Activated T-cell treated with anti-CD3 and anti-CD28 coated beads for 4 hours (primary cell): ENCODE measurements around the gene STAT3.
"Not testable (repeated sequence)": the region's sequence is repeated elsewhere in the genome, so short reads cannot be mapped to it uniquely, and the experiment has no call there.

Source experiments
- DNase-seq: peaks from one replicate; pipeline ENCODE4 v3.0.0-alpha.2; 2020

Gene STAT3

GRCh38 chr17:42408061-42408460 is 19.8 kb upstream of the STAT3 start:
- no peak for DNase-seq

DNA sequence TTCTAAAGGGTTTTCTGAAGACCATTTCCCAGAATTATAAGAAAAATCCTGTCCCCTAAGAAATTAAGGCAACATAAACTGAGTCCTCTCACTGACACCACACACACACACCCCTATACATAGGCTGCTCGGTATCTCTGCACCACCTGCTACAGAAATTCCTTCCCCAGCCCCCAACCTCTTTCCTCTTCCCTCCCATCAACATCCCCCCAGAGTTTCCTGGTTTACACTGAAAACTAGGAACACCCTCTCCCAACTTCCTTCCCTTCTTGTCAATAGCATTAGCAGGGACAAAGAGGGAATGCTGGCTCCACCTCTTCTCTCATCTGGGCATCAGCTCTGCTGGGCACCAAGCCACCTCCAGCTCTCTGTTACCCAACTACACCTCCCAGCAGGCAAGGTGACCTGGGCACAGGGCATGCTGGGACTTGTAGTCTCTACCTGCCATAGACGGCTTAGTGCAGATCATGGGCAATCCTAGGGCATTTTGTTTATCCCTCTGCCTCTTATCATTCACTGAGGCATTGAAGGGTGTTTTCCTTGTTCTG is 19.1 kb upstream of the STAT3 start:
- no peak for DNase-seq

DNA sequence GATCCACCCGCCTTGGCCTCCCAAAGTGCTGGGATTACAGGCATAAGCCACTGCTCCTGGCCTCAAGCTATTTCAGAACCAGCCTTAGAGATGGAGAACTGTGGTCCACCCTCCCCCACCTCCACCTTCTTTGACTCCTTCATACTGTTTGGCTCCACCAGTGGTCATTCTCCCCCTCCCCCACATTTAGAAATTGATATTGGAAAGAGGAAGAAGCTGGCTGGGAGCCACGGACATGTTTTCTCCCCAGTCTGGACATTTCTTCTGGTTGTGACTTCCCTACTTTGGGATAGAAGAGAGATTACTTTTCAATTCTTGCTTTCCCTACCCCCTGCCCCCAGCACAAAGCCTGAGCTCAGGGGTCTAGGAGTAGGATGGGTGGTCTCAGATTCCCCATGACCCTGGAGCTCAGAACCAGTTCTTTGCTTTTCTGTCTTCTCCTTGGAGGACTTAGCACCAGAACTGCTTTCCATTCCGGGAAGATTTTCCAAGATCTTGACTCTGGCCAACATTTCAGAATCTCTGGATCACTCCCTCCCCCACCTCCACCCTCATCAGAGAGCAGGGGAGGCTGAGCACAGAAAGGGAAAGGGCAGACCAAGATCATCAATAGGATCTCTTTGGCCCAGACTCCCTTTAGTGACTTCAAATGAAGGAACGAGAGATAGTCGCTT is 18.5 kb upstream of the STAT3 start:
- no peak for DNase-seq

- DNase-seq, result peak; percentile 81
Observed at GRCh38 chr17:42405963-42406495, 17.8 kb upstream of the STAT3 start.

DNA sequence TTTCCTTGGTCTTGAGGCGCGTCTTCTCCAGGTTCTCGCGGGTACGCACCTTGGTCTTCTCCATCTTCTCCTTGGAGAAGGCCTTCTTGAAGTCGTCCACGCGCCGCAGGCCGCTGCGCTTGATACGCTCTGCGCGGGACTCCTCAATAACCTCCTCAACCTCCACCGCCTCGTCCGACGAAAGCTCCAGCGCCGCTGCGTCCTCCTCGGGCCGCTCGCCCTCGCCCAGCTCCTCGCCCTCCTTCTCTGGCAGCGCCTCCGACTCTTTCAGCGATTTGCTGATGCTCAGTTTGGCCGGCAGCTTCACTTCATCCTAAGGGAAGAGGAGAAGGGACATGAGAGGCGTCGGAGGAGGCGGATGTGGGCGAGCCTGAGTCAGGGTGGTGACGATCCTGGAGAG is 16.8 kb upstream of the STAT3 start:
- DNase-seq, result no peak

- no peak for DNase-seq
Observed at GRCh38 chr17:42404326-42405055, 16.2 kb upstream of the STAT3 start.

- DNase-seq, result no peak
Observed at GRCh38 chr17:42403150-42403549, 14.9 kb upstream of the STAT3 start.

GRCh38 chr17:42402117-42402516 is 13.9 kb upstream of the STAT3 start:
- no peak for DNase-seq

- DNase-seq, result not testable (repeated sequence)
Observed at GRCh38 chr17:42400844-42401375, 12.7 kb upstream of the STAT3 start.

- no peak for DNase-seq
Observed at GRCh38 chr17:42399948-42400843, 12.0 kb upstream of the STAT3 start.

DNA sequence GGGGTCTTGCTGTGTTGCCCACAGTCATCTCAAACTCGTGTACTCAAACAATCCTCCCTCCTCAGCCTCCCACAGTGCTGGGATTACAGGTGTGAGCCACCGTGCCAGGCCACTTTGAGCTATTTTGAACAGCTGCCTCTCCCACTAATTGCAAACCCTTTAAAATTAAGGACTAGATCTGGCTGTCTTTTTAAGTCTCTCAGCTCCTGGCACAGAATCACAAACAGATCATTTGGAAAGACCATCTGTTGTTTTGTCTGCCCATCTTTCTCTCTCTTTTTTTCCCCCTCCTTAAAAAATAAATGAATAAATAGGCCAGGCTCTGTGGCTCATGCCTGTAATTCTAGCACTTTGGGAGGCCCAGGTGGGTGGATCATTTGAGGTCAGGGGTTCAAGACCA is 10.9 kb upstream of the STAT3 start:
- no peak for DNase-seq

DNA sequence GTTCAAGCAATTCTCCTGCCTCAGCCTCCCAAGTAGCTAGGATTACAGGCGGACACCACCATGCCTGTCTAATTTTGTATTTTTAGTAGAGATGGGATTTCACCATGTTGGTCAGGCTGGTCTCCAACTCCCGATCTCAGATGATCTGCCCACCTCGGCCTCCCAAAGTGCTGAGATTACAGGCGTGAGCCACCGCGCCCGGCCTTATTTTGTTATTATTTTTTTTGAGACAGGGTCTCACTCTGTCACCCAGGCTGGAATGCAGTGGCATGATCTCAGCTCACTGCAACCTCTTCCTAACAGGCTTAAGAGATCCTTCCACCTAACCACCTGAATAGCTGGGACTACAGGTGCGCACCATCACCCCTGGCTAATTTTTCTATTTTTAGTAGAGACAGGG is 7.4 kb upstream of the STAT3 start:
- not testable (repeated sequence) for DNase-seq

DNA sequence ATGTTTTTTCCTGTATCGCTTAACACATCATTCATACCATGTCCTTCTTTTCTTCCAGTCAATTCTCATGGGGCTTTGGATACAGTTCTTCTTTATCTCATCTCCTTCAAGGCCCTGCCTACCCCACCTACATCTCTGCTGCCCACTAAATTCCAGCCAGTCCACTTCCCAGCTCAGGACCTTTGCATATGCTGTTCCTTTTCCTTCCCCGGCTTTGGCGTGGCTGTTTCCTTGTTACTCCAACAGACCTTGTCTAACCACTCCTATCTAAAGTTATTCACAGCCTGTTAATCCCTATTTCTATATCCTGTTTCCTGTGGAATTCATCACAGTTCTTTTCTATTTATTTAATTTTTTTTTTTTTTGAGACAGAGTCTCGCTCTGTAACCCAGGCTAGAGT is 6.6 kb upstream of the STAT3 start:
- no peak for DNase-seq

GRCh38 chr17:42392692-42393415 is 4.6 kb upstream of the STAT3 start:
- no peak for DNase-seq

DNA sequence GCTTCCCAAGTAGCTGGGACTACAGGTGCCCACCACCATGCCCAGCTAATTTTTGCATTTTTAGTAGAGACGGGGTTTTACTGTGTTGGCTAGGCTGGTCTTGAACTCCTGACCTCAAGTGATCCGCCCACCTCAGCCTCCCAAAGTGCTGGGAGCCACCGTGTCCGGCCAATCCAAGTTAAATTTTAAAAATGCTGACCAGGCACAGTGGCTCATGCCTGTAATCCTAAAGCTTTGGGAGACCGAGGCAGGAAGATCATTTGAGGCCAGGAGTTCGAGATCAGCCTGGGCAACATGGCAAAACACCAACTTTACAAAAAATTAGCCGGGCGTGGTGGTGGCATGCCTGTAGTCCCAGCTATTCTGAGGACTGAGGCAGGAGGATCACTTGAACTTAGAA is 3.2 kb upstream of the STAT3 start:
- not testable (repeated sequence) for DNase-seq

DNA sequence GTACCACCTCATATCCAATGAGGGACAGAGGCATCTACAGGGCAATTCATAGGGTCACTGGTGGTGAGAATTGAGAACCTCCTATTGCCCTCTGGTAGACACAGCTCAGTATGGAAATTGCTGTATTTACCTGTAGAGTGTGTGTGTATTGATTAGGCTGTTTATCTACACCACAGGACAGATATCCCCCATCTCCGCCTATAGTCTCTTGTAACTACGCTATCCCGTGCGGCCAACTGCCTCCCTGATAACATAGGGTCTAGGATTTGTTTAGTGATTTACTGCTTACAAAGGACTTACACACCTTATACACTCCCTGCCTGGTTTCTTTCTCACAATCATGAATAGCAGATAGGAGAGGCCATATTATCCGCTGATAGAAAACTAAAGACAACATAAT is 1.7 kb upstream of the STAT3 start:
- no peak for DNase-seq

DNA sequence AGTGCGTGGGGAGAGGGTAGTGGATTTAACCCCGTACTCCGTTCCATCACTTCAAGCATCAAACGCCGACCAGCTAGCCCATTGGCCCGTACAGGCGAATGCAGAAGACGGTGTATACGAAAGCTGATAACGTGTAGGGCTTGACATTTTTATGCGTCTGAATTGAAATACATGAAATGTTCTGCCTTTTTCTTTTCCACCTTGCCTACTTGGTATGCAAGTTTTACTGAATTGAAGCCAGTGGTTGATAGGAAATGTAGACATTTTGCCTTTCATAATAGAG is 834 bp upstream of the STAT3 start:
- no peak for DNase-seq

- DNase-seq, result no peak
Observed at GRCh38 chr17:42387661-42388380, 421 bp downstream of the STAT3 start.

DNA sequence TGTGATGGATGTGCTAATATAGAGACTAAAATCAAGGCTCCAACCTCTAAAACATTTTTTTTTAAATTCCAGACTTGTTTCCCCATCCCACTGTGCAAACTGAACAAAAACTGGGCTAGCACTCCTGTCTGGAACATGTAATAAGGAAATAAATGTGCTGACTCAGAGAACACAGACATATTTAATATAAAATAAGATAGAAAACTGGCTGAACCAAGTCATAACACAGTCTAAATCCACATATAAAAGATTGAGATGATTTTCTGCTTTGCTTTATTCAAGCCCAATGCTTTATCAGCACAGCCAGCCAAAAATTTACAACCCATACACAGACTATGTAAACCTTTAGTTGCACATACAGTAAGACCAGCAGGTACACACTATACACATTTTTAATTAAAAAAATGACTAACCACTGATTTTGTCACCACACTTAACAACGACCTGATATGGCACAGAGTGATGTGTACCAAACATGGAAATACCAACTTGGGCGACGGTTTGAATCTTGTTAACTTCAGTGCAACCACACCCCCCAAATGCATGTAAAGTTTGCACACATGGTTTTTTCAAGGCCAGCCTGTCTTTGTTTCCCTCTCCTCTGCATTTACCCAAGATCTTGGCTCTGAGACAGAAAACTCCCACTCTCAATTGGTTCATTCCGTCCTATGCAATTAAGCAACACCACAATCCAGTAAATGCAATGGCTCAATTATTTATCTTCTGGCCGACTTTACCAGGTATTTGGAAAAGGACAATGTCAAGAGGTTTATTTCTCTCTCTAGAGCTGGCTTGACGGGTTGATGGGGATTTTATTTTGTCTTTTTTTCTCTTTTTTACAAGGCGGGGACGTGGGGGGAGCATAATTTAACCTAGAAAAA is 1.2 kb downstream of the STAT3 start:
- DNase-seq, result no peak

GRCh38 chr17:42381898-42382297 is 6.3 kb downstream of the STAT3 start:
- DNase-seq, result no peak

GRCh38 chr17:42380935-42381334 is 7.3 kb downstream of the STAT3 start:
- no peak for DNase-seq
